Measurements from ENCODE around the gene PDE7B. TPM values are rescaled to one million over a fixed set of nuclear protein-coding genes. Genes with fewer than 3 reads are reported as not detected.

Gene PDE7B
- total and polyA plus RNA-seq, 4 donors, result 0.75 to 5.2 (median 1.3) TPM

DNA sequence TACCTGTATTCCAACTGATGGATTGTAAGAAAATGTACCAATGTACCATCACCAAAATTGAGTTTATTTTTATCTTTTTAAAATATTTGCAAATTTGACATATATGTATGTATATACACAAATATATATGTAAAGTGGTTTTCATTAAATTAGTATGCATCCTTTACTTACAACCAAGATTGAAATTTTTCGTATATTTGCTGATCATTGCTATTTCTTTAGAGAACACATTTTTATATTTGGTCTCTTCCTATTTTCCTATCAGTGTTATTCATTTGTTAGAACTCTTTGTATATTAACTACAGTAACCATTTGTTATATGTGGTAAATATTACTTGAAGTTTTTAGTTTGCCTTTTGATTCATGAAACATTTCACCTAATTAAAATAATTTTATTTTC, 324.4 kb downstream of the PDE7B start:
- 100% methylated on average over 1 of the region's 1 CpG for WGBS
- H3K4me3 ChIP-seq (ENCODE audit: low read depth in 1 of 3, low read length in 3 of 3), result no peak overlapping the region
- no peak for DNase-seq (ENCODE audit: low spot score)
- no peaks in the 10 kb centered on the region for H3K9me3 ChIP-seq (ENCODE audit: control insufficient read depth in 4 of 4, low read length in 3 of 4)
- no peak overlapping the region for H3K9ac ChIP-seq (ENCODE audit: low read depth in 1 of 2, low read length in 2 of 2)
- no peak for TF ChIP-seq JUND (IDR thresholded peaks at IDR 0.05)
- no peak for TF ChIP-seq YY1 (IDR thresholded peaks at IDR 0.05)
- no peak for TF ChIP-seq ZBTB33 (IDR thresholded peaks at IDR 0.05)
- no peak for TF ChIP-seq TAF1 (conservative IDR thresholded peaks at IDR 0.05)
- no peak for TF ChIP-seq FOXA1 (IDR thresholded peaks at IDR 0.05)
- TF ChIP-seq SP1 (IDR thresholded peaks at IDR 0.05), result no peak
- TF ChIP-seq GABPA (IDR thresholded peaks at IDR 0.05 in 1 of 2, conservative IDR thresholded peaks at IDR 0.05 in 1 of 2), result no peak
- TF ChIP-seq RAD21 (IDR thresholded peaks at IDR 0.05), result no peak
- TF ChIP-seq, protein P1, sequence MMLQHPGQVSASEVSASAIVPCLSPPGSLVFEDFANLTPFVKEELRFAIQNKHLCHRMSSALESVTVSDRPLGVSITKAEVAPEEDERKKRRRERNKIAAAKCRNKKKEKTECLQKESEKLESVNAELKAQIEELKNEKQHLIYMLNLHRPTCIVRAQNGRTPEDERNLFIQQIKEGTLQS (IDR thresholded peaks at IDR 0.05), result no peak
- no peak for TF ChIP-seq NR2F2 (IDR thresholded peaks at IDR 0.05)
- TF ChIP-seq, protein P2, sequence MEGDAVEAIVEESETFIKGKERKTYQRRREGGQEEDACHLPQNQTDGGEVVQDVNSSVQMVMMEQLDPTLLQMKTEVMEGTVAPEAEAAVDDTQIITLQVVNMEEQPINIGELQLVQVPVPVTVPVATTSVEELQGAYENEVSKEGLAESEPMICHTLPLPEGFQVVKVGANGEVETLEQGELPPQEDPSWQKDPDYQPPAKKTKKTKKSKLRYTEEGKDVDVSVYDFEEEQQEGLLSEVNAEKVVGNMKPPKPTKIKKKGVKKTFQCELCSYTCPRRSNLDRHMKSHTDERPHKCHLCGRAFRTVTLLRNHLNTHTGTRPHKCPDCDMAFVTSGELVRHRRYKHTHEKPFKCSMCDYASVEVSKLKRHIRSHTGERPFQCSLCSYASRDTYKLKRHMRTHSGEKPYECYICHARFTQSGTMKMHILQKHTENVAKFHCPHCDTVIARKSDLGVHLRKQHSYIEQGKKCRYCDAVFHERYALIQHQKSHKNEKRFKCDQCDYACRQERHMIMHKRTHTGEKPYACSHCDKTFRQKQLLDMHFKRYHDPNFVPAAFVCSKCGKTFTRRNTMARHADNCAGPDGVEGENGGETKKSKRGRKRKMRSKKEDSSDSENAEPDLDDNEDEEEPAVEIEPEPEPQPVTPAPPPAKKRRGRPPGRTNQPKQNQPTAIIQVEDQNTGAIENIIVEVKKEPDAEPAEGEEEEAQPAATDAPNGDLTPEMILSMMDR (IDR thresholded peaks at IDR 0.05; ENCODE audit: low read depth, low read length, missing input control), result no peak
- TF ChIP-seq REST (IDR thresholded peaks at IDR 0.05), result no peak
- no peak for TF ChIP-seq MAX (IDR thresholded peaks at IDR 0.05)
- TF ChIP-seq EGR1 (IDR thresholded peaks at IDR 0.05; ENCODE audit: low read depth in 2 of 2), result no peak
- no peak for TF ChIP-seq HNF4A (conservative IDR thresholded peaks at IDR 0.05)
- TF ChIP-seq FOXA2 (IDR thresholded peaks at IDR 0.05), result no peak
- TF ChIP-seq HNF4G (IDR thresholded peaks at IDR 0.05), result no peak
- no peak for TF ChIP-seq RXRA (IDR thresholded peaks at IDR 0.05)
- H3K36me3 ChIP-seq (ENCODE audit: control insufficient read depth in 4 of 4, insufficient read depth in 3 of 4, low read depth in 1 of 4, low read length in 3 of 4), result no peaks in the 10 kb centered on the region
- no peaks in the 10 kb centered on the region for H3K27me3 ChIP-seq (ENCODE audit: control insufficient read depth in 4 of 4, insufficient read depth in 4 of 4, low read length in 3 of 4)
- peaks cover 3 to 20% (median 14%) of the 10 kb centered on the region in 4 donors for H3K4me1 ChIP-seq (ENCODE audit: control insufficient read depth in 4 of 4, insufficient read depth in 4 of 4, low read length in 3 of 4)
- no peak overlapping the region for H3K27ac ChIP-seq (ENCODE audit: low read depth in 1 of 2, low read length in 2 of 2)
